KBM-7 (cell line): ENCODE results near the gene SPNS1.
"Not testable (repeated sequence)": the region's sequence is repeated elsewhere in the genome, so short reads cannot be mapped to it uniquely, and the experiment has no call there.

Experiments
- DNase-seq: peaks from one replicate; pipeline ENCODE4 v3.0.0-alpha.2; 2015
- in situ Hi-C: fragments of 300-500 bp; cut with MboI; formaldehyde crosslinking; loops from 2 replicates; pipeline ENCODE4 v1.14.3; 2020; ENCODE audit warnings: low sequenced_read_pairs, low pct_unique_long_range_greater_than_20kb, mixed read lengths

The SPNS1 gene

GRCh38 chr16:28950648-28951409, 23.7 kb upstream of the SPNS1 start, which contains the start of gene NFATC2IP:
Gene NFATC2IP (plus strand): TSS chr16:28950937. CDS start chr16:28951012, 75 bp downstream.
- in situ Hi-C loops, result no loop called here
- peak; percentile 100 for DNase-seq

DNA sequence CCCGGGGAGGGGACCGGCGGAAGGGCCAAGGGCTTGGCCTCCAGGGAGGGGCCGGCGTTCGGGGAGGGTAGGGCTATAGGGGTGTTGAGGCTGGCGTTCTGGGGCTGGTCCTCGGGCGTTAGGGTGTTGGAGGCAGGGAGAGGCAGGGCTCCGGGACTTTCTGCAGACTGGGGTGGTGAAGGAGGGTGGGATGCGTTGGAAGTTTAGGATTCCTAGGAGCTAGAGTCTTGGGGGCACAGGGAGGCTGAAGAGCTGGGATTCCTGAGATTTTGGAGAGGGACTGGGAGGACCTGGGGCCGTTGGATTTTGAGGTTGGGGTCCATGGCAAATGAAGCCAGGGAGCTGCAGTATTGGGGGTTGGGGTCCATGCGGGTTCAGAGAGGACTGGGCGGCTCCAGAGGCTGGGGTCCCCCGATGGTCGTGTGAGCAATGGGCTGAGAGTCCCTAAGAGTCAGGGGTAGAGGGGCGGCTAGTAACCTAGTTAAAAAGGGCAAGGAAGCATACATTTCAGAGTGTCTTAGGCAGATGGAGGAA, 23.1 kb upstream of the SPNS1 start:
- in situ Hi-C loops, result no loop called here
- DNase-seq, result no peak

DNA sequence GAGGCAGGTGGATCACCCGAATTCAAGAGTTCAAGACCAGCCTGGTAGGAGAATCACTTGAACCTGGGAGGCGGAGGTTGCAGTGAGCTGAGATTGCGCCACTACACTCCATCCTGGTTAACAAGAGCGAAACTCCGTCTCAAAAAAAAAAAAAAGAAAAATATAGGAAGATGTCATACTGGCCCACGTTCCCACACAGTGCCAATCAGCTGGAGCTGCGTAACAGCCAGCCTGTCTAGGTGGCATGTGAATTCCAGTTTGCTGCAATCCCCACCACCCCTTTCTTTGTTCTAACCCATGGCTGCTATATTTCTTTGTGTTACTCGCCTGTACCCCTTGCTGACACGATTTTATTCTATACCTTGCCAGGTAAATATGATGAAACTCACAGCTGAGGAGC, 16.4 kb upstream of the SPNS1 start:
- in situ Hi-C loops, result no loop called here

GRCh38 chr16:28958836-28959235, 15.7 kb upstream of the SPNS1 start:
- in situ Hi-C loops, result no loop called here
- no peak for DNase-seq

More for the DNA sequence above, 16.4 kb upstream of the SPNS1 start:
- no peak for DNase-seq

GRCh38 chr16:28964072-28964471, 10.5 kb upstream of the SPNS1 start:
- no peak for DNase-seq
- in situ Hi-C loops, result no loop called here

DNA sequence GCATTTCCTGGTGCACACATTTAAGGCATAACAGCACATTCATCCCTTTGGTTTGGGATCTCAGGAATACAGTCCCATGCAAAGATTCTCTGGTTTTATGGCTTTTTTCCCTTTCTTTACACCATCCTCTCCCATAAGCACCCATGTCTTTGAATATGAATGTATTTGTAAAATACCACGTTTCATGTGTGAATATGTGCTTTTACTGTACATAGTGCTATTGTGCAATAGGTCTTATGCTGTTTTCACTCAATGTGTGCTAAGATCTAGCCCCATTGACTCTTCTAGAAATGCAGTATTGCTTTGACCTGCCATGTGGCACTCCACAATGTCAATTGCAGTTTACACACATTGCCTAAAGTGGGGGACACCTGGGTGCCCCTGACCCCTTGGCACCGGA, 10.1 kb upstream of the SPNS1 start:
- in situ Hi-C loops, result no loop called here
- no peak for DNase-seq

DNA sequence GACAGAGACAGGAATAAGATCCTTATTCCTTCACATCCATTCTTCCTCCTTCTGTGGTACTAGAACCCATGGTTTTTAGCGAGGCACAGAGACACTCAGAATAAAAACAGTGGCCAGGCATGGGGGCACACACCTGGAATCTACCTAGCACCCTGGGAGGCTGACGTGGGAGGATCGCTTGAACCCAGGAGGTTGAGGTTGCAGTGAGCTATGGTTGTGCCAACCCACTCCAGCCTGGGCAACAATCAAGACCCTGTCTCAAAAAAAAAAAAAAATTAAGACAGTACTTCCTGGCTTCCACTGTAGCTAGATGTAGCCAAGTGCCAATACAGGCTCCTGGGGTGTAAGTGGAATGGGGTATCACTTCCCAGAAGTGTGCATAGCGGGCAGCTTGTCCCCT, 7.4 kb upstream of the SPNS1 start:
- in situ Hi-C loops, result no loop called here
- no peak for DNase-seq

- in situ Hi-C loops, result not testable (repeated sequence)
Measured at GRCh38 chr16:28969696-28970095, 4.9 kb upstream of the SPNS1 start.

DNA sequence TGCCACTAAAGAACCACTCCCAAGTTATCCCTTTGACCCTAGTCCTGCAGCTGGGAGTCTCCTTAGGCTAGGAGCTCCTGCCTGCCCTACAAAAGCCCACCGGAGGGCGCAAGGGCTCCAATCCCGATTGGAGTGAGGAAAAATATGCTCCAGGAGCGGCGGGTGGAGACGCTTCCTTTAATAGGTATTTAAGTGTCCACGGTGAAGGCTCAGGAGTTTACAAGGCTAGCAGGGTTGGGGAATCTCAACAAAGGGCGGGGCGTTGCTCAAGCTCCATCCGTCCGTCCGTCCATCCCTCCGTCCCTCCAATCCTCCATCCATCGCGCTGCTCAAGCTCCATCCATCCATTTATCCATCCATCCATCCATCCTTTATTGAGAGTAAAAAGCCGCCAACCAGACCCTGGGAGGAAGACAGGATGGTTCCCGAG, 556 bp upstream of the SPNS1 start:
- in situ Hi-C loops, result no loop called here
- peak; percentile 53 for DNase-seq

More at GRCh38 chr16:28969696-28970095, 4.9 kb upstream of the SPNS1 start:
- DNase-seq, result not testable (repeated sequence)

DNA sequence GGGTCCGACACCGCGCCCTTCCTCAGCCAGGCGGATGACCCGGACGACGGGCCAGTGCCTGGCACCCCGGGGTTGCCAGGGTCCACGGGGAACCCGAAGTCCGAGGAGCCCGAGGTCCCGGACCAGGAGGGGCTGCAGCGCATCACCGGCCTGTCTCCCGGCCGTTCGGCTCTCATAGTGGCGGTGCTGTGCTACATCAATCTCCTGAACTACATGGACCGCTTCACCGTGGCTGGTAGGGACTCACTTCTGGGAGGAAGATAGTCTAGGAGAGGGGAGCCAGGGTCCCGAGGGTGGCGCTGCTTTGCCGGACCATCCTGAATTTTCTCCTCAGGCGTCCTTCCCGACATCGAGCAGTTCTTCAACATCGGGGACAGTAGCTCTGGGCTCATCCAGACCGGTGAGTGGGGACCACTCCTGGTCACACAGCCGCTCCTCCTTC, 601 bp downstream of the SPNS1 start:
- DNase-seq, result no peak
- in situ Hi-C loops, result no loop called here

- no peak for DNase-seq
- in situ Hi-C loops, result no loop called here
Measured at GRCh38 chr16:28977703-28978662, 3.4 kb downstream of the SPNS1 start.

GRCh38 chr16:28980330-28980729, 5.8 kb downstream of the SPNS1 start:
- in situ Hi-C loops, DNase-seq: not testable (repeated sequence)

DNA sequence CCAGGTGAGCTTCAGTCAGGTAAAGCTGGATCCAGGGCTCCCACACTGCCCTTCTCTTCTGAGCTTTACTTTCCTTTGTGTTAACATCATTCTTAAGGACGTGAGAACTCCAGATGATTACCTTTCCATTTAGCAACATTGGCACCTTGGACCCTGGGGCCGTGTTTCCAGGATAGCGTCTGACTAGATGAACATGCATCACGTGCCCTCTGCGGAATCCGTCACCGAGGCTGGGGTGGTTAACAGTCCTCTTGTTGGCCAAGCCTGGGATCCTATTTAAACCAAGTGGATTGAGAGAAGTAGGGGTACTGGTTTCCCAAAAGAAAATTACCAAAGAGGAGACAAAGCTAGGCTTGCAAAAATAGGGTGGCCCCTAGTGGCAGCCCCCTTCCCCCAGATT, 6.4 kb downstream of the SPNS1 start:
- DNase-seq, result no peak
- in situ Hi-C loops, result no loop called here

- in situ Hi-C loops, result no loop called here
Measured at GRCh38 chr16:28981517-28981916, 6.9 kb downstream of the SPNS1 start.

GRCh38 chr16:28982418-28982817, 7.8 kb downstream of the SPNS1 start:
- in situ Hi-C loops, result no loop called here
- DNase-seq, result no peak

More at GRCh38 chr16:28981517-28981916, 6.9 kb downstream of the SPNS1 start:
- DNase-seq, result peak; percentile 67

- in situ Hi-C loops, result no loop called here
- DNase-seq, result no peak
Measured at GRCh38 chr16:28982949-28983348, 8.4 kb downstream of the SPNS1 start.

DNA sequence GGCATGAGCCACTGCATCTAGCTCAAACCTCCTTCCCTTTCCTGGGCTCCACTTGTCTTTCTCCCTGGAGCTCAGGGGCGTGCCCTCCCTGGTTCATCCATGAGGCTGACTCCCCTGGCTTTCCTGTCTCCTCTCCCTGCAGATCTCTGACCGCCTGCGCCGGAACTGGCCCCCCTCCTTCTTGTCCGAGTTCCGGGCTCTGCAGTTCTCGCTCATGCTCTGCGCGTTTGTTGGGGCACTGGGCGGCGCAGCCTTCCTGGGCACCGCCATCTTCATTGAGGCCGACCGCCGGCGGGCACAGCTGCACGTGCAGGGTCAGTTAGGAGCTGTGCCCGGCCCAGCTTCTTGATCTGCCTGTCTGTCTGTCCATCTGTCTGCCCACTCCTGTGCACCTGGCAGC, 9.1 kb downstream of the SPNS1 start:
- in situ Hi-C loops, result no loop called here
- no peak for DNase-seq

DNA sequence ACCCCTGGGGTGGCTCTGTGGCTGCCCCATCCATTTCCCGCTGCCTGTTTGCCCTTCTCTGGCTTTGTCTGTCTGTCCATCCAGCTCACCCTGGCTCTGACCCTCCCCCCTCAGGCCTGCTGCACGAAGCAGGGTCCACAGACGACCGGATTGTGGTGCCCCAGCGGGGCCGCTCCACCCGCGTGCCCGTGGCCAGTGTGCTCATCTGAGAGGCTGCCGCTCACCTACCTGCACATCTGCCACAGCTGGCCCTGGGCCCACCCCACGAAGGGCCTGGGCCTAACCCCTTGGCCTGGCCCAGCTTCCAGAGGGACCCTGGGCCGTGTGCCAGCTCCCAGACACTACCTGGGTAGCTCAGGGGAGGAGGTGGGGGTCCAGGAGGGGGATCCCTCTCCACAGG, 9.5 kb downstream of the SPNS1 start:
- in situ Hi-C loops, result no loop called here
- no peak for DNase-seq

DNA sequence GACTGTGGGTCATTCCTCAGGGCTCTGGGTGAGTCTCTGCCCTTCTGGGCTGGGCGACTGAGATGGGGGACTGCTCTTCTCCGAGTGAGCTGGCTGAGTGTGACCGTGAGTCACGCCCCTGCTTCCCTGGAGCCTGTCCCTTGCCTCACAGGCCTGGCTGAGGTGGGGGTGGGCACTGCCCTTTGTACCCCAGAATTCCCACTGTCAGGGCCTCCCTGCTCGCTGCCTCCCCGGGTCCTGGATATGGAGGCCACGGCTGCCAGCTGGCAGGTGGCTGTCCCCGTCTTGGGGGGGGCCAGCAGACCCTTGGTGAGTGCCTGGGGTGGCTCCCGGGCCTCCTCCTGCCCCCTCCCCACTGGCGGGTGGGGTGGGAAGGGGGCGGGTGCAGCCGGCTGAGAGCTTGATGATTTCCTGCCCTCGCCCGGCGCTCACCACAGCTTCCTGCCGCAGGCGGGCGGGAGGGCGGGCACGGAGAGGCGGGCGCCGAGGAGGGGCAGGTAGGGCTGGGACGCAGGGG, 10.1 kb downstream of the SPNS1 start, which contains the start of gene LAT:
Gene LAT, plus strand, starts transcription at position 434 of the 517 bp plus-strand sequence. CDS start 366 bp downstream, outside the sequence.
- in situ Hi-C loops, result no loop called here
- DNase-seq, result peak; percentile 72
